ENCODE measurements around the gene NUDT15.
"Not testable (repeated sequence)": the region's sequence is repeated elsewhere in the genome, so short reads cannot be mapped to it uniquely, and the experiment has no call there.

The NUDT15 gene

DNA sequence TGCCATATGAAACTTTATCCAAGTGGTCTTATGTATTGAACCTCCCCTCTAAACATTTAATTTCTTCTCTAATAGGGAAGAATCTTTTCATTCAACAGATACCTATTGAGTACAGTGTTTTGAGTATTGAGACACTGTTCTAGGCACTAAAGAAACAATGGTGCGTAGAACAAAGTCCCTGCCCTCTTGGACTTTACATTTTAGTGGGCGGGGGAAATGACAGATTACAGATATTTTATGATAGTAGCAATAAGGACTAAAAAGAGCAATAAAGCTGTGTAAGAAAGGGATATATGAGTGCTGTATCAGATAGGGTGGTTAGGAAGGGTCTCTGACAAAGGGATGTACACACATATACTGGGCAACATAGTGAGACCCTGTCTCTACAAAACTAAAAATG lies 5.4 kb downstream of the NUDT15 start:
- no peak for DNase-seq (ENCODE audit: low read depth in 1 of 2, low spot score in 1 of 2)

- no peak for DNase-seq (ENCODE audit: low read depth in 1 of 2, low spot score in 1 of 2)
These were observed 6.4 kb downstream of the NUDT15 start for GRCh38 chr13:48043789-48044503.

DNA sequence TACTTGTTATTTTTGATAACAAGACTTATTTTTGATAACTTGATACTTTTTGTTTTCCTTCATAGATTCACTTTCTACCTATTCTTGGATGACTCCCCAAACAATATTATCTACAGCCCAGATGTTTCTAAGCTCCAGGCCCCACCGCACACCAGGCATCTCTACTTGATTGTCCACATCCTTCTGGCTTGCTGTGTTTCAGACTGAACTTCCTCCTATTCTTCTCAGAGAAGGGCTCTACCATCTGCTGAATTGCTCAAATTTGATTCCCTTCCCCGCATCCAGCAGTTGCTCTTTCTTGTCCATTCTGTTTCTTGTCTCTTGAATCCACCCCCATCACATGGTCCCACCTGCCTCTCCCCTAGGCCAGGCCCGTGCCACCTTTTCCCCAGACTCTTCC lies 13.0 kb downstream of the NUDT15 start:
- DNase-seq (ENCODE audit: low read depth in 1 of 2, low spot score in 1 of 2): no peak

- no peak for DNase-seq (ENCODE audit: low read depth in 1 of 2, low spot score in 1 of 2)
These were observed 17.1 kb downstream of the NUDT15 start for GRCh38 chr13:48054601-48055000.

DNA sequence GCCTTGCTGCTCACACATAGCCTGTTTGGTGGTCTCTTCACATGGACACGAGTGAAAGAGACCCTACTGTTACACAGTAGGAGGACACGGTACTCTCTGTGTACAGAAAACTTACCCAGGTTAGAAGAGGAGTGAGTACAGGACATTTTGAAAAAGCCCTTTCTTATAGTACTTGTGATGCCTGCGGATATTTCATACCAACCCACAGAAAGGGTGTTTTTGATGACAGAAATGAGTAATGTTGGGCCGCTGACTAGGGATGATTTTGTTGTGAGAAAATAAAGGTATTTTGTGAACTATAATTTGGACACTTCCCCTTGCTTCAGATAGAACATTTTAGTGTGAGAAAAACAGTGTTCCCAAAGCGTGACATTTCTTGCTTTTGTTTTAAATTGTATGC lies 18.2 kb downstream of the NUDT15 start:
- DNase-seq (ENCODE audit: low read depth in 1 of 2, low spot score in 1 of 2): no peak

- not testable (repeated sequence) for DNase-seq (ENCODE audit: low read depth in 1 of 2, low spot score in 1 of 2)
These were observed 21.0 kb downstream of the NUDT15 start for GRCh38 chr13:48058536-48058935.

DNA sequence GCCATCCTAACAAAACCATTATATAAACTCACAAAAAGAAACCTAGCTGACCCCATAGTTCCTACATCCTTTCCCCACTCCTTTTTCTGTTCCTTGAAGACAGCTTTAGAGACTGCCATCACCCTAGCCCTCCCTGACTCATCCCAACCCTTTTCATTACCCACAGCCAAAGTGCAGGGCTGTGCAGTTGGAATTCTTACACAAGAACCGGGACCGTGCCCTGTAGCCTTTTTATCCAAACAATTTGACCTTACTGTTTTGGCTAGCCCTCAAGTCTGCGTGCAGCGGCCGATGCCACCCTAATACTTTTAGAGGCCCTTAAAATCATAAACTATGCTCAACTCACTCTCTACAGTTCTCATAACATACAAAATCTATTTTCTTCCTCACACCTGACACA lies 22.4 kb downstream of the NUDT15 start:
- DNase-seq (ENCODE audit: low read depth in 1 of 2, low spot score in 1 of 2): not testable (repeated sequence)

- no peak for DNase-seq (ENCODE audit: low read depth in 1 of 2, low spot score in 1 of 2)
These were observed 28.9 kb downstream of the NUDT15 start for GRCh38 chr13:48066310-48066989.

DNA sequence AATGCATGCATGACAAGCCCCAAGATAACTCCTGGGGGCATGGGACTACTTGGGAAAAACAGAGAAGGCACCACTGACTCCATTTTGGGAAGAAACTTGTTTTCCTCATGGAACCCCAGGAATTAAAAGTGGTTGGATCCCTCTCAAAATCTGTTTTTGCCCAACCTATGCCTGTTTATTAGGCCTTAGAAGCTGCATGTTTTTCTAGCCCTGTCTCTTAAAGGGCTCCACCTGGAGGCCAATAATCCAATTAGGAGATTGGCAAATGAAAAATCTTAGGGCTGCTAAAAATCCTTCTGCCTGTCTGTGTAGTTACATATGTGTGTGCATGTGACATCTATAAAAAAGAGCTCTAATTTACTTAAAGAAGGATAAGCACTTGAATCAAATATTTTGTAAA lies 30.5 kb downstream of the NUDT15 start:
- no peak for DNase-seq (ENCODE audit: low read depth in 1 of 2, low spot score in 1 of 2)

DNA sequence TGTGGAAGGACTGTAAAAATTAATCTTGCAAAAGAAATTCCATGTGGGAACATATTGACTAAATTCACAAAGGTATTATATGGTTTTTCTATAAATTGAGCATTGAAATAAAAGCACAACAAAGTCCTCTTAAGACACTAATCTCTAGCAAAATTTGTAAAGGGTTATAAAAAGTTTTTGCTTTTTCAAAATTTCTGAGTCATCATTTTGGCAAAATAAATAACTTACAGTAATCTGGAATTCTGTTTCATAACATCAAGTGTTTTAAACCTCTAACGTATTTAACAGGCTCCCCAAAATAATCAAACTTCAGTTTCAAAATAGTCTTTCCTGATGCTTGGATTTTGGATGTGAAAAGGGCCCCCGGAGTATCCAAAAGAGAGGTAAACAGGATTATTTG lies 31.4 kb downstream of the NUDT15 start:
- no peak for DNase-seq (ENCODE audit: low read depth in 1 of 2, low spot score in 1 of 2)

GRCh38 chr13:48069573-48069972 lies 32.0 kb downstream of the NUDT15 start:
- no peak for DNase-seq (ENCODE audit: low read depth in 1 of 2, low spot score in 1 of 2)

GRCh38 chr13:48070942-48071341 lies 33.4 kb downstream of the NUDT15 start:
- DNase-seq (ENCODE audit: low read depth in 1 of 2, low spot score in 1 of 2): no peak

DNA sequence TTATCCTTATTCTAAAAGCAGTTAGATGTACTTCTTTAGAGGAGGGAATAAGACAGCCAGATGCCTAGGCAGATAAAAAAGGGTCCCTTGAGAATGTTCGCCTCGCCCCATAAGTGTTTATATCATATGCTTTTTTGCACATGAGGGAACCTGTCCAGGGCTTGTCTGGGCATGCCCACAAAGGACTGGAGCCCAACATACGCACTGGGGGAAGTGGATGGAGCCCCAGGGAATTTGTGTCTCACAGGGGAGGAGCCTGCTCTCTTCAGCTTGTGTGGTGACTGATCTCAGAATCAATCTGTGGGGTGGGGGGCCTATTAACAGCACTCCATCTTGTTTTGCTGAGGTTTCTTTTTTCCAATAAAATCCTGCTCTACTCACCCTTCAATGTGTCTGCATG lies 34.8 kb downstream of the NUDT15 start:
- DNase-seq (ENCODE audit: low read depth in 1 of 2, low spot score in 1 of 2): no peak

GRCh38 chr13:48072787-48073186 lies 35.3 kb downstream of the NUDT15 start:
- no peak for DNase-seq (ENCODE audit: low read depth in 1 of 2, low spot score in 1 of 2)

- DNase-seq (ENCODE audit: low read depth in 1 of 2, low spot score in 1 of 2): no peak
These were observed 36.5 kb downstream of the NUDT15 start for GRCh38 chr13:48074006-48074405.

DNA sequence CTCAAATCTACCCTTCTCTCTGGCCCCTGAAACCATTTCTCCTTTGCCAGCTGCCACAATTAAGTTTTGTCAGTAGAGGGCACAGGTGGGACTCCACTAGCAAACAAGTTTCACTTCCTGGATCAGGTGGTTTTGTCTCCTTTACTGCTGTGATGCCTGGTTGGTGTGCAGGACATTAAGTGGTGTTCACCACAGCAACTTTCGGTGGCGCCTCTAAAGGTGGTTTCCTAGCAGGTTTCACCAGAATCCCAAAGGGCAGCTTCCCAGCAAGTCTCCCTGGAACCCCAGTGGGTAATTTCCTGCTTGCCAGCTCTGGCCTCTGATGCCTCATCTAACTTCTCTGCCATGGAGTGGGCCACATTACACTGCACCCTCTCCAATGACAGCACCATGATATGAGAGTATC lies 40.7 kb downstream of the NUDT15 start:
- DNase-seq (ENCODE audit: low read depth in 1 of 2, low spot score in 1 of 2): no peak

GRCh38 chr13:48081739-48082138 lies 44.2 kb downstream of the NUDT15 start:
- DNase-seq (ENCODE audit: low read depth in 1 of 2, low spot score in 1 of 2): no peak

DNA sequence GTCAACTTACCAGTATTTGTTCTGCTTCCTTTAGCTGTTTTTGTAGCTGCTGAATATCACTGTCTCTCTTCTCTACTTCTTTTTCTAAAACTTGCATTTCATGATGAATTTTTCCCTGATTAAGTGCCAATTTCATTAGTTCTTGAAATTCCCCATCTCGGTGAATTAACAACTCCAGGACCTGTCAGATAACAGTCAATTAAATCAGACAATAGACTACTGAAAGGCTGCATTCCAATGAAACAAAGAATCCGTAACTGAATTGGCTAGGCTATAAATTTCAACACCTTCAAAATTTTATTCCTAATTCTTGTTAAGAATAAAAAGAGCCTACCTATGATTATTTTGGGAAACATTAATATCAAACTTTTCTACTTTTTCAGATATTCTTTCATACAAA lies 48.7 kb downstream of the NUDT15 start:
- DNase-seq (ENCODE audit: low read depth in 1 of 2, low spot score in 1 of 2): no peak

GRCh38 chr13:48093588-48093987 lies 56.1 kb downstream of the NUDT15 start:
- no peak for DNase-seq (ENCODE audit: low read depth in 1 of 2, low spot score in 1 of 2)

DNA sequence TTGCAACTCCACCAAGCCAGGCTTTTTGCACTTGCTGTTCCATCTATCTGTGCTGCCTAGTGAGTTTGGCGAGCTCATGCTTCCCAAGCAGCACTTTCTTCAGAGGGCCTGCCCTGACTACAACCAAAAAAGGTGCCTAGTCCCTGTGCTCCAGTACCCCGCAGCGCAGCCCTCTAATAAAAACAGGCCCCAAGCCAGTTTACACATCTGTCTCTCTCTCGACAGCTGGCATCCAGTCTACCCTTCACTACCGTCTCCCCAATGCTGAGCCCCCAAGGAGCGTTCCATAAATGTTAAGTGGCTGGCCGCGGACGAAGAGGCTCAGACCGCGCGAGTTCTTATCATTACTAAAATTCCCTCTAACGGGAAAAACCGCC lies 56.9 kb downstream of the NUDT15 start:
- no peak for DNase-seq (ENCODE audit: low read depth in 1 of 2, low spot score in 1 of 2)

DNA sequence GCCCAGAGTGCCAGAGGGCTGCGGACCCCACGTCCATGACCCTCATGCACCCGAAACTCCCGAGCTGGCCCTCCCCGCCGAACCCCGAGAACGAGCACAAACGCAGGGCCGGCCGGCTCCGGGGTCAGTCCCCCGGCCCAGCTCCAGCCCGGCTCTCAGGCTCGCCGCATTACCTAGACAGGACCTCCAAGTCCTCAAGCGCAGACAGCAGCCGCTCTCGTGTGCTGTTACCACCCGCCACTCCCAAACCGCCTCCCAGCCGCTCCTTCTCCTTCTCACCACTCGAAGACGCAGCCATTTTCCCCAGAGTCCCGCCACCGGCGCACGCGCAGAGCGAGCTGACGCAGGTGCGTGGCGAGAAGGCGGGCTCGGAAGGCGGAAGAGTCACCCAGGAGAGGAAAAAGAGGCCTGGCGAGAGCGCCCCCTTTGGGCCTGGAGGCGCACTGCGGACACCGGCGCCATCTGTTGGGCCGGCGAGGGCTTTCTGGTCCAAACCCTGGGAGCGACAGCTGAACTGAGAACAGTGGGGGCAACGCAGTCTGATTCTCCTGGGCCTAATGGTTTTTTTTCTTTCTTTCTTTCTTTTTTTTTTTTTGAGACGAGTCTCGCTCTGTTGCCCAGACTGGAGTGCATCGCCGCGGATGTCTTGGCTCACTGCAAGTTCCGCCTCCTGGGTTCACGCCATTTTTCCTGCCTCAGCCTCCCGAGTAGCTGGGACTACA lies 57.4 kb downstream of the NUDT15 start, which contains the start of gene MED4:
MED4 (minus strand) TSS at position 324 of the 722 bp plus-strand sequence; CDS start at position 298, 26 bp downstream.
- DNase-seq (ENCODE audit: low read depth in 1 of 2, low spot score in 1 of 2): peak; percentile 97

- DNase-seq (ENCODE audit: low read depth in 1 of 2, low spot score in 1 of 2): no peak
These were observed 59.1 kb downstream of the NUDT15 start for GRCh38 chr13:48096670-48097069.
